ENCODE measurements around the gene CREB1.

CREB1 gene

DNA sequence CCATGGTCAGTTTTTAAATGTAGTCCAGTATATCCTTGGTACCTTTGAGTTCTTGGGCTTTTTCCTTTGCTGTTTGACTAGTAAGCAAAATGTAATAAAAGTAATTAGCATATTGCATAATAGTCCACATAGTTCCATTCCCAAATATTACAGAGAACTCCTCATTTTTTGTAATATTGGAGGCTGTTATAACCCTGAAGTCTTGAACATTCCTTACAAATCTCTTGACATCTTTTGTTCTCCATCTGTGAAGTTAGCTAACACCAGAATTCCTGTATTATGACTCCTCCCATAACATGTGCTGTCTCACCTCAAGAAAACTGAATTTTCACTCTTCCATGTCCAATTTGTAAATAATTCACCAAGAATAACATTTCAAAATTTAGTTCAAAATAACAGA is 17.1 kb downstream of the CREB1 start:
- no peak for DNase-seq

GRCh38 chr2:207549145-207549544 is 19.4 kb downstream of the CREB1 start:
- no peak for DNase-seq

- no peak for DNase-seq
Observed at GRCh38 chr2:207558079-207558491, 28.3 kb downstream of the CREB1 start.

- no peak for DNase-seq
Observed at GRCh38 chr2:207561386-207562080, 31.8 kb downstream of the CREB1 start.

GRCh38 chr2:207565736-207566500 is 36.2 kb downstream of the CREB1 start:
- DNase-seq = no peak

DNA sequence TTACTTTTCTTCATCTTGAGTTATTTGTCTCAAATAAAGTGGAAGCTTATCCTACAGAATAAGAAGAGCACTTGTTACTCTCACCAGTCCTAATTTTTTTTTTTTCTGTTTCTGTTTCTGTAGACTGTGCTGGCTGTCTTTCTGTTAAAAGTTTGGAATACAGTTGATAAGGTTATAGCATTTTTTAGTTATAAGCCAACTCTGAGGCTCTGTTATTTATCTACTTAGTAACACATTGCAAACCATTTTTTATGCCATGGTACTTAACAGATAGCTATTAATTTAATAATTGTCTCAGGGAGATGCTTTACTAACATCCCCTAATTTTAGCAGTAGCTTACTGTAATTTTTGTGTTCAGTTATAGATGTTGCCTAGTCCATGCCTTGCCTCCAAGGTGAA is 37.9 kb downstream of the CREB1 start:
- DNase-seq = no peak

DNA sequence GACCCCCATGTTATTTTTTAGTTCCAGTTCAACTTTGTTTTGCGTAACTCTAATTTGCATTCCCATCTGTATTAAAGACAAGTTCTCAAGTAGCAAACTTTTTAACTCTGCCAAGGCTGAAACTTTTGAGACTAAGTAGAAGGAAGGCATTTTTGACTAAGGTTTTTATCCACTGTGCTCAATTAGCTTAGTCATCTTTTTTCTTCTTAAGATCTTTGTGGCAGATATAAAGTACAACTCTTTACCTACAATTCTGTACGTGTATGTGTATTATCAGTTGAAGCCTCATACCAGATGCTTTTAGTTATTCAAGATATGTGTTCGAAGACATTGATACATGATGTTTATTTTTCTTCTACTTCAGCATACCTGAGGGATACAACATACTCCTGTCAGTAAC is 41.6 kb downstream of the CREB1 start:
- DNase-seq = no peak

DNA sequence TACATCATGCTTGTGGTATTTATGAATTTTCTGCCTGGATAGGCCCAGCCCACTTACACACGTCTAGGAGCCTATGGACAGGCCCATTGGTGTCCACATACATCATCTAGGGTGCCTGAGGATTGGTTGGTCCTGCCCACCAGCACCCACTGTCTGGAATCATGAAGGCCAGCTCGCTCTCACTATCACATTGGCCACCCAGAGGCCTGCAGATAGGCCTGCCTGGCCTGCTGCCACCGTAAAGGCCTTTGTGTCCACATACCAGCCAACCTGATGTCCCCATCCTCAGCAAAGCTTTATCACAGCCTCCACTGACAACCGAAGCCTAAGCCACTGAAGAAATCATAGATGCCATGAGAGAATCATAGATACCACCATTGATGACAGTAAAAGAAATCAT is 55.2 kb downstream of the CREB1 start:
- DNase-seq = no peak

- DNase-seq = no peak
Observed at GRCh38 chr2:207587305-207587704, 57.5 kb downstream of the CREB1 start.

DNA sequence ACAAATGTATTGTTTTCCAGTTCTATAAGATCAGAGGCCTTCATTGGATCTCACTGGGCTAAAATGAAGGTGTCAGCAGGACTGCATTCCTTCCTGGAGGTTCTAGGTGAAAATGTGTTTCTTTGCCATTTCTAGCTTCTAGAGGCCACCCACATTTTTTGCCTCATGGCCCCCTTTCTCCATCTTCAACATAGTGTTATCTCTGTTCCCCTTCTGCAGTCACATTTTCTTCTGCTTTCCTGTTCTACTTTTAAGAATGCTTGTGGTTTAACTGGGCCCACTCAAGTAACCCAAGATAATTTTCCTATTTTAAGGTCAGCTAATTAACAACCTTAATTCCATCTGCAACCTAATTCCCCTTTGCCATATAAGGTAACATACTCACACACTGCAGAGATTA is 59.4 kb downstream of the CREB1 start:
- DNase-seq = no peak

- DNase-seq = no peak
Observed at GRCh38 chr2:207593277-207593676, 63.5 kb downstream of the CREB1 start.

DNA sequence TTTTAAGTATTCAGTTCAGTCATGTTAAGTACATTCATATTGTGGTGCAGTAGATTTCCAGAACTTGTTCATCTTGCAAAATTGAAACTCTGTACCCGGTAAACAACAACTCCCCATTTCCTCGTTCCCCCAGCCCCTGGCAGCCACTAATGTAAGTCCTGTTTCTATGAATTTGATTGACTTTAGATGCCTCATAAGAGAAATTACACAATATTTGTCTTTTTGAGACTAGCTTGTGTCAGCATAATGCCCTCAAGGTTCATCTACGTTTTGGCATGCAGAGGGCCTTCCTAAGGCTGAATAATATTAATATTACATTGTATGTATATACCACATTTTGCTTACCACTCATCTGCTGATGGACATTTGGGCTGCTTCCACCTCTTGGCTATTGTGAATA is 64.5 kb downstream of the CREB1 start:
- no peak for DNase-seq

DNA sequence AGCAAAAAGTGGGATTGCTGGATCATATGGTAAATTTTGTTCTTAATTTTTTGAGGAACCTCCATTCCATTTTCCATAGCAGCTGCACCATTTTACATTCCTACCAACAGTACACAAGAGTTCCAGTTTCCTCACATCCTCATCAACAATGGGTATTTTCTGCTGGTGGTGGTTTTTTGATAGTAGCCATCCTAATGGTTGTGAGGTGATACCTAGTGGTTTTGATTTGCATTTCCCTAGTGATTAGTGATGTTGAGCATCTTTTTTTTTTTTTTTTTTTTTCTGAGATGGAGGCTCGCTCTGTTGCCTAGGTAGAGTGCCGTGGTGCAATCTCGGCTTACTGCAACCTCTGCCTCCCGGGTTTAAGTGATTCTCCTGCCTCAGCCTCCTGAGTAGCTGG is 65.0 kb downstream of the CREB1 start:
- DNase-seq = no peak

DNA sequence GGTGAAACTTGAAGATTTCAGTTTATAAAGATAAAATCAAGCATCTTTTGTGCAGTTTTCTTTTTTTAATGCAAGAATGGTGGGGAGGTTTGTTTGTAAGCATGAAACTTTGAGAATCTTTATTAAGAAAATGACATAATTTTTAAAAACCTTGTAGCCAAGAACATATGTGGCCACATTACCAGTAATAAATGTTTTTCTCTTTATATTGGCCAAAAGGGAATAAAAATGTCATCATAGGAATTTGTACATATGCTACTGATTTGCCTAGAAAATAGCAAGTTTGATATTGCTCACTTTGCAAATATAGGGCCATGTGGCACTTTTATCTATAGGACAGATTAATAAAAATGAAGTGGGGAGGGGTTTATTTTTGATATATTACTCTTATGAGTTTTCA is 69.9 kb downstream of the CREB1 start:
- no peak for DNase-seq

DNA sequence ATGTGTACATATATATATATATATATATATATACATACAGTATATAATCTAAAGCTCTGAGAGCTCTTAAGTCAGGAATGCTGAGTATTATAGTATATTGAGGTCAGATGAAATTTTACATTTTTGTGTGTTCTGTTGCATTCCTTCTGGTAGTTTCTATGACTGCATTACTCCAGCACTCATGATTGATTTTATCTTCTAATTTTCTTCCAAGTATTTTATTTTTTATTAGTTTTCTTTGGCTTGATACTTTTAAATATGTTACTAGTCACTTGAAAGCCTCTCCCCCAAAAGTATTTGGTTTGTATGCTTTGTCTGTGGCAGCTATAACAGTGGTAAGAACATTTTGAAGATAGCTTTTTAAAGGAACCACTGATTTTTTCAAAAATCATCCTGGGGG is 70.5 kb downstream of the CREB1 start:
- no peak for DNase-seq

DNA sequence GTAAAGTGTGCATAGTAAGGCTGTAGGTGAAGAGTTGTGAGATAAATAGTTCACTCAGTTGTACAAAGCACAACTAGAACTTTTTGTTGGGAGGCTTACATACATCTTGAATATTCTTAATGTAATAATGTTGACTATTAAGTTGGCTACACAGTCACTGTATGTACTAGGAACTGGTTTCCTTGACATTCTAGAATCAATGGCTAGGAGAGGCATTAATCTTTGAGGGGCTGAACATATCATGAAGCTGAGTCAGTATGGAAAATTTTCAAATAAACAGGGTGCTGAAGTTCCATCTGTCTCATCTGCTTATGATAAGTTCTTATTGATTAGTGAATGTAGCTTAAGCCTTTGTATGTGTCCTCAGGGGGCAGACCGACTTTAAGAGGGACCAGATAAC is 72.0 kb downstream of the CREB1 start:
- DNase-seq = no peak

GRCh38 chr2:207603486-207603885 is 73.7 kb downstream of the CREB1 start:
- no peak for DNase-seq

- DNase-seq = no peak
Observed at GRCh38 chr2:207606399-207606798, 76.6 kb downstream of the CREB1 start.

DNA sequence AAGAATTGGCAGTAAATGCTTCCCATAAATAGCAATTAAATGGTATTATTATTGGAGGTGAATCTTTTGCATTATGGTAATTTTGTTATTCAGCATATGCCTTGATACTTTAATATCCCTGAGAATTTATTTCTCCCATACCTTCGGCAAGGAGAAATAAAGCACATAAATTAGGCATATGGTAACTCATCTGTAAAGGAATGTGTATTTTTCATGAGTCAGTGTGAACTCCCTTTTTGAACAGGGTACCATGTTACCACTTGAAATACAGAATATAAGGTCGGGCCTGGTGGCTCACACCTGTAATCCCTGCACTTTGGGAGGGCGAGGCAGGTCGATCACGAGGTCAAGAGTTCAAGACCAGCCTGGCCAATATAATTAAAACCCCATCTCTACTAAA is 77.1 kb downstream of the CREB1 start:
- DNase-seq = no peak

- no peak for DNase-seq
Observed at GRCh38 chr2:207612714-207613113, 83.0 kb downstream of the CREB1 start.

DNA sequence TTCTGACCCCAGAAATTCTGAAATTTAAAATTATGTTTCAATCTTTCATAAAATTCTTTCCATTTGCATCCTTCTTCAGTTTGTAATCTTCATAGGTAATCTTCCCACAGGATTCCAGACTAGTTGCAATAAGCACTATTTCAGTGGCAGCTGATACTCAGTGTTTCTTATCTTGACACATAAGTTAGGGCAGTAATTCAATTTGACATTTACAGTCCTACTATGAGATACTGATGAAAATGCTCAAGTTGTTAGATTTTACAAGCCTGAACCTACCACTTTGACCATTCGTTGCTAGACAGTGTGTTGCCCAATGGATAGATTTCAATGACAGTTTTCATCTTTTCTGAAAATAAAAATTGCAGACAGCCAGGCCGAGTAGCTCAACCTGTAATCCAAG is 85.1 kb downstream of the CREB1 start:
- no peak for DNase-seq

DNA sequence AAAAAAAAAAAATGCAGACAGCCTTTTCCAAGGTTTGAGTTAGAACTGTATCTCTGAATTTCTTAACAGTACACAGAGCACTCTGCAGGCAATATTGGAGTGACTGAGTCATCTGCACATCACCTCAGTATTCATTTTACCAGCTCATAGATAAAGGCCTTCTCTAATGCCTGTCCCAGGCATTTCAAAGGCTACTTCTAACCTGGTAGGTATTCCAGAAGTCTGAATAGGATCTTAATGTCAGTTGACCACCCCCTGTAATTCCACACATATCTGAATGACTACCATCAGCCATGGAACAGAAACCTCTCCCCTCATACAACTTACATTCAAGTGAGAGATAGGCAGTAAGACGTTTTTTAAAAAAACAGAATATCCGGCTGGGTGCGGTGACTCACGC is 86.4 kb downstream of the CREB1 start:
- DNase-seq = no peak

DNA sequence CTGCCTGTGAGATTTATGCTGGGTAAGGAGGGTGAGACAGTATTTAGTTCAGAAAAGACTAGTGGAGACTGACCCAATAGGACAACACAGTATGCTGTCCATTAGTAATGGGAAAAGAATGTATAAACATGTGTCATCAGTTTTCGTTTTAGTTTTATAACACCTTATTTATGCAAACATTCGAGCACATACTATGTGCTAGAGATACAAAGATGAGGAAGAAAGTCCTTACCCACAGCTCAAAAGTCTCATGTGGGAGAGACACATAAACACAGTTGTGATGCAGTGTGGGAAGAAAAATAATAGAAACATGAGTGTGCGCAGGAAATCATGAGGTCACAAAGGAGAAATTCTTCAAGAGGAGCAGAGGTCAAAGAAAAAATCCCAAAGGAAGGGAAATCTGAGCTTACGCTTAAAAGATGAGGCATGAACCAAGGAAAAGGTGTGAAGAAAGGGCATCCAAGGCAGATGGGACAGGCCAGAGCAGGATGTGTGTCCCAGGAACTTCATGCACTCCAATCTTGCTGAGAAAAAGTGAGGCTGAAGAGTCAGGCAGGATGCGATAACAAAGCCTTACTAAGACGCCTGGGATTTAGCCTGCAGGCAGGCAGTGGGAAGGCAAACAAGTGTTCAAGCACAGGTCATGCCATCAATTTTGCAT is 87.4 kb downstream of the CREB1 start:
- no peak for DNase-seq

GRCh38 chr2:207619764-207620203 is 90.0 kb downstream of the CREB1 start:
- DNase-seq = no peak

All from NCI-H748 treated with DMSO at 0.1 percent for 48 hours (cell line).